Ovary (tissue), 9 donors: ENCODE data around the gene GREM1. TPM values are rescaled to one million over a fixed set of nuclear protein-coding genes. Genes with fewer than 3 reads are reported as not detected.

ENCODE experiments used
- DNase-seq, 5 donors: peaks; one replicate each; pipeline ENCODE4 v3.0.0-alpha.2; 2019 to 2020
- H3K27ac ChIP-seq, 2 donors: fragments of 200-600 bp; one replicate each; pipeline versions ENCODE4 v1.5.1 to v1.8.0; 2019 to 2022
- H3K27me3 ChIP-seq: fragments of 200-600 bp; one replicate; pipeline ENCODE4 v1.8.0; 2022
- H3K36me3 ChIP-seq: fragments of 200-600 bp; sonication (generic); one replicate; pipeline ENCODE4 v1.5.1; 2019
- H3K4me1 ChIP-seq: one replicate; pipeline ENCODE4 v1.8.1; 2013; ENCODE audit warnings: mild to moderate bottlenecking, moderate library complexity; ENCODE audit not compliant: insufficient read depth
- H3K4me3 ChIP-seq: fragments of 200-600 bp; sonication (generic); one replicate; pipeline ENCODE4 v1.5.1; 2017
- H3K9me3 ChIP-seq, 2 donors: fragments of 200-600 bp in 1 of 2; sonication (generic) in 1 of 2; one replicate each; pipeline versions ENCODE4 v1.5.1 to v1.8.1; 2013 to 2019; ENCODE audit warnings: mild to moderate bottlenecking in 1 of 2, moderate library complexity in 1 of 2
- CTCF ChIP-seq, 3 donors: fragments of 450-650 bp in 2 of 3; fragments of 200-600 bp in 1 of 3; IDR thresholded peaks; one replicate each; pipeline versions ENCODE4 v1.5.1 to v1.8.0; 2016 to 2022; ENCODE audit warnings: antibody characterized with exemption in 3 of 3, mild to moderate bottlenecking in 1 of 3
- EP300 ChIP-seq: sonication (generic); formaldehyde crosslinking; IDR thresholded peaks from one replicate; pipeline ENCODE4 v1.6.1; 2017; ENCODE audit warnings: antibody characterized with exemption
- POLR2A ChIP-seq: fragments of 450-650 bp; IDR thresholded peaks from one replicate; pipeline ENCODE4 v1.6.1; 2017; ENCODE audit warnings: antibody characterized with exemption, mild to moderate bottlenecking, moderate library complexity
- WGBS, 3 donors: extraction: QIAGEN DNeasy Blood & Tissue Kit in 1 of 3; methylation state at CpG; one replicate each; pipeline versions ENCODE4 v1.1.5 to v1.1.7; 2013 to 2017; 5-methylcytosine and 5-hydroxymethylcytosine counted together
- intact Hi-C, 4 donors: fragments of 100-400 bp; cut with DNase I; formaldehyde crosslinking; loops; one replicate each; pipeline versions ENCODE4 v1.11.0 to v1.15.1; 2022 to 2023
- polyA plus RNA-seq, 2 donors: library from polyadenylated mRNA; stranded (reverse); fragments of 200-250 nt in 1 of 2; fragments of 350-450 nt in 1 of 2; fragmentation: Illumina TruSeq in 1 of 2; extraction: RNeasy Lipid Tissue Mini Kit (QIAGEN cat#74804) in 1 of 2; gene quantifications; one replicate each; pipeline ENCODE4 v1.2.3, GENCODE V29; 2013 to 2014
- total RNA-seq, 7 donors: library from RNA; depleted of rRNA in 2 of 7; stranded (reverse); fragments of >200 nt in 2 of 7; fragmentation: NEBNext Ultra II Directional in 3 of 7; extraction: Animal tissue kit (Norgen Biotek cat#: 25700) in 3 of 7; gene quantifications; one replicate each; pipeline versions ENCODE4 v1.1.0 to v1.2.4, GENCODE V29; 2016 to 2023
- donor health status: DM: no; HTN: no; CAD: no; lungs with moderate emphysema.
- donor health status: DM: no; HTN: no; CAD: no.
- donor health status: Bipolar disorder and iron deficiency.
- donor health status: DM: yes; HTN: yes; CAD: no.
- donor health status: DM: no; HTN: no; CAD: no.
- donor health status: DM: yes; HTN: yes; CAD: no.

GREM1 gene
- total and polyA plus RNA-seq, 9 donors = 0.11 to 10.9 (median 0.49) TPM; not detected in 3

DNA sequence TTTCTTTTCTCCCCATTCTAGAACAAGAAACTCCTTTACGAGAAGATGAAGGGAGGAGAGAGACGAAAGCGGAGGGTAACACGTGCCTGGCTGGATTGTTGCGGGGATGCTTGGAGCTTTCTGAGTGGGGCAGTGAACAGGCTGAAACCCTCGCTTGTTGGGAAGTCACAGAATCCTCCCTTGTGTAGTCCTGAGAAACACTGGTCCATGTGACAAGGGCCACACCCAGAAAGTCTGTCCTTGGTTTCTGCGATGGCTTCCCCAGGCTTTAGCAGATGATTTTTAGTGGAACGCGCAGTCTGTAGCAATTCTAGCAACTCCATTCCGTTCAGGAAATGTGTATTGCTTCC lies 26.1 kb upstream of the GREM1 start:
- Histone ChIP-seq H3K4me3 (no peak overlapping the region), H3K4me1 (no peaks in the 10 kb centered on the region), H3K36me3 (no peaks in the 10 kb centered on the region), H3K9me3 (no peaks in the 10 kb centered on the region), H3K27ac (no peak overlapping the region), H3K27me3 (no peaks in the 10 kb centered on the region)
- DNase-seq = no peak
- no peak for TF ChIP-seq CTCF (IDR thresholded peaks at IDR 0.05)
- no peak for TF ChIP-seq EP300
- TF ChIP-seq POLR2A = no peak
- intact Hi-C loops = no loop called here
- WGBS, 3 donors = 78 to 89% (median 81%) methylated on average over 10 of the region's 10 CpGs

DNA sequence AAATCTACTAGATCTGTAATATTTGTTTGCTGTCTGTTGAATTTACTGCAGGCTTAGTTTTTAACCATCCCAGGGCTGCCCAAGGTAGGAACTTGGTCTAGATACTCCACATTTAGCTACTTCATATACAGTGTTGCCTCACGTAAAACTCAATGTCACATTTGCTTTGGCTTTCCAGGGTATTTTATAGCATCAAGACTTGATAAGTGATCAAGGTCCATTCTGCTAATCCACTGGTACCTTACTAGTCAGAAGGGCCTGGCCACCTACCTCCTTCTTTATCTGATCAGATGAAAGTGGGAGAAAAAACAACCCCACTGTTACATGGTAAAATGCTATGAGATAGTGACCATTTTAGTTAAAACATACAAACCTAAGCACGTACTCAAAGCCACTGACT lies 25.5 kb upstream of the GREM1 start:
- Histone ChIP-seq H3K27ac (no peak overlapping the region), H3K4me3 (no peak overlapping the region), H3K27me3 (no peaks in the 10 kb centered on the region), H3K4me1 (no peaks in the 10 kb centered on the region), H3K36me3 (no peaks in the 10 kb centered on the region), H3K9me3 (no peaks in the 10 kb centered on the region)
- WGBS, 3 donors = 91 to 97% (median 95%) methylated on average over 2 of the region's 2 CpGs
- intact Hi-C loops = no loop called here
- DNase-seq = no peak
- TF ChIP-seq CTCF (IDR thresholded peaks at IDR 0.05) = no peak

GRCh38 chr15:32694222-32694983 lies 23.4 kb upstream of the GREM1 start:
- H3K4me3 ChIP-seq = no peak overlapping the region
- DNase-seq = no peak
- no peaks in the 10 kb centered on the region for H3K36me3 ChIP-seq
- no peak overlapping the region for H3K27ac ChIP-seq
- WGBS, 3 donors = 96 to 97% (median 96%) methylated on average over 3 of the region's 3 CpGs
- intact Hi-C loops = no loop called here
- TF ChIP-seq EP300 (no peak), CTCF (IDR thresholded peaks at IDR 0.05) (no peak)
- H3K4me1 ChIP-seq = no peaks in the 10 kb centered on the region
- no peaks in the 10 kb centered on the region for H3K27me3 ChIP-seq
- H3K9me3 ChIP-seq = no peaks in the 10 kb centered on the region

- H3K27me3 ChIP-seq = no peaks in the 10 kb centered on the region
- no peak for TF ChIP-seq CTCF (IDR thresholded peaks at IDR 0.05)
- TF ChIP-seq EP300 = no peak
- TF ChIP-seq POLR2A = no peak
- no peaks in the 10 kb centered on the region for H3K9me3 ChIP-seq
- 77 to 83% (median 81%) methylated on average over 5 of the region's 5 CpGs for WGBS, 3 donors
- no peak for DNase-seq
- H3K4me1 ChIP-seq = no peaks in the 10 kb centered on the region
- H3K4me3 ChIP-seq = no peak overlapping the region
- H3K36me3 ChIP-seq = no peaks in the 10 kb centered on the region
- intact Hi-C loops = no loop called here
- H3K27ac ChIP-seq = no peak overlapping the region
Observed at GRCh38 chr15:32698773-32699390, 18.9 kb upstream of the GREM1 start.
